ENCODE results near the gene PDGFD. TPM values are rescaled to one million over a fixed set of nuclear protein-coding genes. Genes with fewer than 3 reads are reported as not detected.

Gene PDGFD
- total RNA-seq, 1 experiment from 2014 or later, result 2.6 TPM

DNA sequence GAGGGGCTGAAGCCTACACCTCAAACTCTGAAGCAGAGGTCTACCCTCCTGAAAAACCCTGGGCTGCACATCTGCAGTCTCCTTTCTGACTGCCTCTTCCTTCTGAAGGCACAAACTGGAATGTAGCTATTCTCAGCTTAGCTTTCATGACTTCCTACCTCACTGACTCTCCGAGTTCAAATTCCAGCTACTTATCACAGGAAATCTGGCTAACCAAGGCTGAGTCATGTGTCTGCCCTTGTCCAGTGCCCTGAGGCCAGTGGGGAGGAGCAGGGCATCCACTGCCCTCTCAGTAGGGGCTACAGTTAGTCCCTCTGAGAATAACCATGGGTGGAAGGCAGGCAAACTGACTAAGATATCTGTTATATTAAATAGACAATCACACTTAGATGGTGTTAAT, 29.2 kb downstream of the PDGFD start:
- Mint-ChIP-seq H3K9me3 (no peaks in the 10 kb centered on the region), H3K4me3 (no peak overlapping the region), H3K27me3 (ENCODE audit: low read depth) (no peaks in the 10 kb centered on the region), H3K27ac (no peak overlapping the region), H3K4me1 (no peaks in the 10 kb centered on the region), H3K36me3 (no peaks in the 10 kb centered on the region)
- POLR2A ChIA-PET, result no interaction called here
- CTCF ChIA-PET, result no interaction called here
- TF ChIP-seq CREM (CRISPR knock-in tag; IDR thresholded peaks at IDR 0.05) (no peak), ELF4 (CRISPR knock-in tag; IDR thresholded peaks at IDR 0.05; ENCODE audit: low read depth) (no peak), USF1 (CRISPR knock-in tag; IDR thresholded peaks at IDR 0.05) (no peak)
- TF ChIP-seq, protein P1, sequence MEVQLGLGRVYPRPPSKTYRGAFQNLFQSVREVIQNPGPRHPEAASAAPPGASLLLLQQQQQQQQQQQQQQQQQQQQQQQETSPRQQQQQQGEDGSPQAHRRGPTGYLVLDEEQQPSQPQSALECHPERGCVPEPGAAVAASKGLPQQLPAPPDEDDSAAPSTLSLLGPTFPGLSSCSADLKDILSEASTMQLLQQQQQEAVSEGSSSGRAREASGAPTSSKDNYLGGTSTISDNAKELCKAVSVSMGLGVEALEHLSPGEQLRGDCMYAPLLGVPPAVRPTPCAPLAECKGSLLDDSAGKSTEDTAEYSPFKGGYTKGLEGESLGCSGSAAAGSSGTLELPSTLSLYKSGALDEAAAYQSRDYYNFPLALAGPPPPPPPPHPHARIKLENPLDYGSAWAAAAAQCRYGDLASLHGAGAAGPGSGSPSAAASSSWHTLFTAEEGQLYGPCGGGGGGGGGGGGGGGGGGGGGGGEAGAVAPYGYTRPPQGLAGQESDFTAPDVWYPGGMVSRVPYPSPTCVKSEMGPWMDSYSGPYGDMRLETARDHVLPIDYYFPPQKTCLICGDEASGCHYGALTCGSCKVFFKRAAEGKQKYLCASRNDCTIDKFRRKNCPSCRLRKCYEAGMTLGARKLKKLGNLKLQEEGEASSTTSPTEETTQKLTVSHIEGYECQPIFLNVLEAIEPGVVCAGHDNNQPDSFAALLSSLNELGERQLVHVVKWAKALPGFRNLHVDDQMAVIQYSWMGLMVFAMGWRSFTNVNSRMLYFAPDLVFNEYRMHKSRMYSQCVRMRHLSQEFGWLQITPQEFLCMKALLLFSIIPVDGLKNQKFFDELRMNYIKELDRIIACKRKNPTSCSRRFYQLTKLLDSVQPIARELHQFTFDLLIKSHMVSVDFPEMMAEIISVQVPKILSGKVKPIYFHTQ (CRISPR knock-in tag; IDR thresholded peaks at IDR 0.05), result no peak
- no peak for DNase-seq (ENCODE audit: low spot score)
- ATAC-seq, result no peak

DNA sequence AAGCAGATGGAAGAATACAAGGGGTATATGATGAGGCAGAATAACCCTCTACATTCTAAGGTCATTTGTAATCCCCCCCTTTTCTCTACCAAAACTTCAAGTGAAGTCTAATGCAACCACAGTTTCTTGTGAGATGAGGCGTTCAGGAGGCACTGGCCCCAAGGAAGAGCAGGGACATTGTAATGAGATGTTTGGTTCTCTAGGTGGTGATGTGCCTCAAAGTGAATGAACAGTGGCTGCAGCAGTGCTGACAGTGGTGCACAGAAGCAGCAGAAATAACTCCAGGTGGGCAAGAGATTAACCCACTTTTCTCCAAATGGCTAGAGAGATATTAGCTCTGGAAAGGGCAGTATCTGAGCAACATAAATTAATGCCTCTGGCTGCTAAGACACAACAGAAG, 33.8 kb downstream of the PDGFD start:
- ChIA-PET POLR2A (no interaction called here), CTCF (no interaction called here)
- no peaks in the 10 kb centered on the region for H3K27me3 Mint-ChIP-seq (ENCODE audit: low read depth)
- no peaks in the 10 kb centered on the region for H3K36me3 Mint-ChIP-seq
- ATAC-seq (peak; percentile 83), DNase-seq (ENCODE audit: low spot score) (no peak)
- H3K27ac Mint-ChIP-seq, result no peak overlapping the region
- TF ChIP-seq SP1 (CRISPR knock-in tag; conservative IDR thresholded peaks at IDR 0.05) (no peak), HMGA2 (CRISPR knock-in tag; IDR thresholded peaks at IDR 0.05) (no peak), FOXK1 (CRISPR knock-in tag; IDR thresholded peaks at IDR 0.05) (no peak), EMX1 (CRISPR knock-in tag; IDR thresholded peaks at IDR 0.05) (no peak), KAT7 (CRISPR knock-in tag; IDR thresholded peaks at IDR 0.05; ENCODE audit: borderline replicate concordance) (no peak), TEAD1 (CRISPR knock-in tag; IDR thresholded peaks at IDR 0.05) (no peak), JAZF1 (CRISPR knock-in tag; IDR thresholded peaks at IDR 0.05) (no peak), OVOL2 (CRISPR knock-in tag; IDR thresholded peaks at IDR 0.05; ENCODE audit: borderline replicate concordance) (no peak), NR2C2 (CRISPR knock-in tag; IDR thresholded peaks at IDR 0.05) (no peak)
- TF ChIP-seq, protein P2, sequence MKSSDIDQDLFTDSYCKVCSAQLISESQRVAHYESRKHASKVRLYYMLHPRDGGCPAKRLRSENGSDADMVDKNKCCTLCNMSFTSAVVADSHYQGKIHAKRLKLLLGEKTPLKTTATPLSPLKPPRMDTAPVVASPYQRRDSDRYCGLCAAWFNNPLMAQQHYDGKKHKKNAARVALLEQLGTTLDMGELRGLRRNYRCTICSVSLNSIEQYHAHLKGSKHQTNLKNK (CRISPR knock-in tag; IDR thresholded peaks at IDR 0.05), result no peak
- no peak overlapping the region for H3K4me3 Mint-ChIP-seq
- H3K9me3 Mint-ChIP-seq, result no peaks in the 10 kb centered on the region
- H3K4me1 Mint-ChIP-seq, result peaks cover 6% of the 10 kb centered on the region

GRCh38 chr11:104129145-104129544, 34.8 kb downstream of the PDGFD start:
- Mint-ChIP-seq H3K36me3 (no peaks in the 10 kb centered on the region), H3K4me3 (no peak overlapping the region), H3K4me1 (peaks cover 6% of the 10 kb centered on the region), H3K27me3 (ENCODE audit: low read depth) (no peaks in the 10 kb centered on the region), H3K27ac (no peak overlapping the region), H3K9me3 (no peaks in the 10 kb centered on the region)
- ATAC-seq (no peak), DNase-seq (ENCODE audit: low spot score) (no peak)
- ChIA-PET POLR2A (no interaction called here), CTCF (no interaction called here)
- TF ChIP-seq, protein P3, sequence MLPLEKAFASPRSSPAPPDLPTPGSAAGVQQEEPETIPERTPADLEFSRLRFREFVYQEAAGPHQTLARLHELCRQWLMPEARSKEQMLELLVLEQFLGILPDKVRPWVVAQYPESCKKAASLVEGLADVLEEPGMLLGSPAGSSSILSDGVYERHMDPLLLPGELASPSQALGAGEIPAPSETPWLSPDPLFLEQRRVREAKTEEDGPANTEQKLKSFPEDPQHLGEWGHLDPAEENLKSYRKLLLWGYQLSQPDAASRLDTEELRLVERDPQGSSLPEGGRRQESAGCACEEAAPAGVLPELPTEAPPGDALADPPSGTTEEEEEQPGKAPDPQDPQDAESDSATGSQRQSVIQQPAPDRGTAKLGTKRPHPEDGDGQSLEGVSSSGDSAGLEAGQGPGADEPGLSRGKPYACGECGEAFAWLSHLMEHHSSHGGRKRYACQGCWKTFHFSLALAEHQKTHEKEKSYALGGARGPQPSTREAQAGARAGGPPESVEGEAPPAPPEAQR (CRISPR knock-in tag; IDR thresholded peaks at IDR 0.05), result no peak
- TF ChIP-seq CREB1 (CRISPR knock-in tag; IDR thresholded peaks at IDR 0.05) (no peak), PREB (CRISPR knock-in tag; IDR thresholded peaks at IDR 0.05; ENCODE audit: borderline replicate concordance) (no peak), E2F5 (CRISPR knock-in tag; IDR thresholded peaks at IDR 0.05) (no peak), ZNF671 (CRISPR knock-in tag; IDR thresholded peaks at IDR 0.05) (no peak), ESRRA (CRISPR knock-in tag; IDR thresholded peaks at IDR 0.05; ENCODE audit: borderline replicate concordance) (no peak), SMAD3 (CRISPR knock-in tag; IDR thresholded peaks at IDR 0.05; ENCODE audit: borderline replicate concordance) (no peak), MAX (CRISPR knock-in tag; IDR thresholded peaks at IDR 0.05) (no peak), ZNF396 (CRISPR knock-in tag; IDR thresholded peaks at IDR 0.05; ENCODE audit: borderline replicate concordance) (no peak)
- TF ChIP-seq, protein P2 (CRISPR knock-in tag; IDR thresholded peaks at IDR 0.05), result no peak

All from WTC11 (cell line).